Measurements from ENCODE around the gene ABCA5. TPM values are rescaled to one million over a fixed set of nuclear protein-coding genes. Genes with fewer than 3 reads are reported as not detected.

Gene ABCA5
- total RNA-seq, 1 donor from 2014 or later, result 8.3 TPM

DNA sequence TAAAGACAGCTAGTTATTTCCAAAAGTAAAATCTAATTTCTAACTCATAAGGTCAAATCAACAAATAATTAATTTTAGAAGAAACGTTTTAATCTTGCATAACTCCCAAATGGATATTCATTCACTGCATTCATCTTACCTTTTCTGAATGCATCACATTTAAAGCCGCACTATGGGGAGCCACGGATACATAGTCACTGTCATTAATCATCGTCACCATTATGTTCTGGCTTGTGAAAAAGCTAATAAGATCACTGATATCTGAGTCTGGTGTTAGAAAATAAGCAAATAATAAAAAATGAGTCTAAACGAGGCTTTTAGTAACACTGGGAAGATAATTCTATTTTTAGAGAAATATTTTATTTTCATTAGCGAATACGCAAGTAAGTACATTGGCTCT is 55.9 kb downstream of the ABCA5 start:
- TF ChIP-seq, protein P1, sequence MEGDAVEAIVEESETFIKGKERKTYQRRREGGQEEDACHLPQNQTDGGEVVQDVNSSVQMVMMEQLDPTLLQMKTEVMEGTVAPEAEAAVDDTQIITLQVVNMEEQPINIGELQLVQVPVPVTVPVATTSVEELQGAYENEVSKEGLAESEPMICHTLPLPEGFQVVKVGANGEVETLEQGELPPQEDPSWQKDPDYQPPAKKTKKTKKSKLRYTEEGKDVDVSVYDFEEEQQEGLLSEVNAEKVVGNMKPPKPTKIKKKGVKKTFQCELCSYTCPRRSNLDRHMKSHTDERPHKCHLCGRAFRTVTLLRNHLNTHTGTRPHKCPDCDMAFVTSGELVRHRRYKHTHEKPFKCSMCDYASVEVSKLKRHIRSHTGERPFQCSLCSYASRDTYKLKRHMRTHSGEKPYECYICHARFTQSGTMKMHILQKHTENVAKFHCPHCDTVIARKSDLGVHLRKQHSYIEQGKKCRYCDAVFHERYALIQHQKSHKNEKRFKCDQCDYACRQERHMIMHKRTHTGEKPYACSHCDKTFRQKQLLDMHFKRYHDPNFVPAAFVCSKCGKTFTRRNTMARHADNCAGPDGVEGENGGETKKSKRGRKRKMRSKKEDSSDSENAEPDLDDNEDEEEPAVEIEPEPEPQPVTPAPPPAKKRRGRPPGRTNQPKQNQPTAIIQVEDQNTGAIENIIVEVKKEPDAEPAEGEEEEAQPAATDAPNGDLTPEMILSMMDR (conservative IDR thresholded peaks at IDR 0.05), result no peak
- Mint-ChIP-seq H3K27me3 (ENCODE audit: low read depth) (no peaks in the 10 kb centered on the region), H3K27ac (ENCODE audit: unreplicated experiment) (no peak overlapping the region), H3K4me1 (peaks cover 5% of the 10 kb centered on the region), H3K36me3 (ENCODE audit: low read depth) (no peaks in the 10 kb centered on the region), H3K9me3 (no peaks in the 10 kb centered on the region), H3K4me3 (no peak overlapping the region)
- no peak for DNase-seq (ENCODE audit: low read depth, low spot score)

GRCh38 chr17:69269131-69269998 is 57.6 kb downstream of the ABCA5 start:
- Mint-ChIP-seq H3K4me1 (peaks cover 5% of the 10 kb centered on the region), H3K36me3 (ENCODE audit: low read depth) (no peaks in the 10 kb centered on the region), H3K27me3 (ENCODE audit: low read depth) (no peaks in the 10 kb centered on the region), H3K9me3 (no peaks in the 10 kb centered on the region), H3K4me3 (no peak overlapping the region), H3K27ac (ENCODE audit: unreplicated experiment) (no peak overlapping the region)
- TF ChIP-seq, protein P1 (conservative IDR thresholded peaks at IDR 0.05), result no peak
- DNase-seq (ENCODE audit: low read depth, low spot score), result no peak

DNA sequence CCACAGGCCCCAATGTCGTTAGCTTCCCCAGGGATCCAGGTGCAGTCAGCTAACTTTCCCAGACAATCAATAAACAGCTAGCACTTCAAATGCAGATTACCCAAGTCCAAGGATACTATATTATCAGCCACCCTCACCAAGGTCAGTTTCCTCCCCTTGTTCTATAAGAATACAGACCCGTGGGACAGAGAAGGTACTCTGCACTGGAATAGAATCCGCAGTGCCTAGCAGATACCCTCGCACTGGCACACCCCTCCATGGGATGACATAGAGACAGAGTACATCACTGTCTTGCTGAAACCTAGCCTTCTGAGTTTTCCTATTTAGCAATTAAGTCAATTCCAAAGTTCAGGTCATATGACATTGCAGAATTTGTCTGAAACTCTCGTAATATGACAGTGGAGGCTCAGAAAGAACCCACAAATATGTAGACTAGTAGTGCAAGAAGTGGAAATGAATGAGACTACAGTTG is 58.4 kb downstream of the ABCA5 start:
- Mint-ChIP-seq H3K4me1 (peaks cover 5% of the 10 kb centered on the region), H3K27me3 (ENCODE audit: low read depth) (no peaks in the 10 kb centered on the region)

GRCh38 chr17:69267219-69267618 is 59.7 kb downstream of the ABCA5 start:
- Mint-ChIP-seq H3K27ac (ENCODE audit: unreplicated experiment) (no peak overlapping the region), H3K36me3 (ENCODE audit: low read depth) (peaks cover 6% of the 10 kb centered on the region), H3K4me1 (peaks cover 5% of the 10 kb centered on the region), H3K27me3 (ENCODE audit: low read depth) (no peaks in the 10 kb centered on the region), H3K9me3 (no peaks in the 10 kb centered on the region), H3K4me3 (no peak overlapping the region)
- no peak for DNase-seq (ENCODE audit: low read depth, low spot score)
- TF ChIP-seq, protein P1 (conservative IDR thresholded peaks at IDR 0.05), result no peak

More for the DNA sequence above, 58.4 kb downstream of the ABCA5 start:
- Mint-ChIP-seq H3K9me3 (no peaks in the 10 kb centered on the region), H3K4me3 (no peak overlapping the region), H3K27ac (ENCODE audit: unreplicated experiment) (no peak overlapping the region), H3K36me3 (ENCODE audit: low read depth) (peaks cover 6% of the 10 kb centered on the region)
- TF ChIP-seq, protein P1 (conservative IDR thresholded peaks at IDR 0.05), result no peak
- no peak for DNase-seq (ENCODE audit: low read depth, low spot score)

GRCh38 chr17:69265873-69266272 is 61.1 kb downstream of the ABCA5 start:
- DNase-seq (ENCODE audit: low read depth, low spot score), result no peak
- Mint-ChIP-seq H3K4me3 (no peak overlapping the region), H3K4me1 (no peaks in the 10 kb centered on the region), H3K27ac (ENCODE audit: unreplicated experiment) (no peak overlapping the region), H3K27me3 (ENCODE audit: low read depth) (no peaks in the 10 kb centered on the region), H3K9me3 (no peaks in the 10 kb centered on the region), H3K36me3 (ENCODE audit: low read depth) (peaks cover 6% of the 10 kb centered on the region)
- TF ChIP-seq, protein P1 (conservative IDR thresholded peaks at IDR 0.05), result no peak
